Measurements from ENCODE around the gene STYXL2.

STYXL2 gene

DNA sequence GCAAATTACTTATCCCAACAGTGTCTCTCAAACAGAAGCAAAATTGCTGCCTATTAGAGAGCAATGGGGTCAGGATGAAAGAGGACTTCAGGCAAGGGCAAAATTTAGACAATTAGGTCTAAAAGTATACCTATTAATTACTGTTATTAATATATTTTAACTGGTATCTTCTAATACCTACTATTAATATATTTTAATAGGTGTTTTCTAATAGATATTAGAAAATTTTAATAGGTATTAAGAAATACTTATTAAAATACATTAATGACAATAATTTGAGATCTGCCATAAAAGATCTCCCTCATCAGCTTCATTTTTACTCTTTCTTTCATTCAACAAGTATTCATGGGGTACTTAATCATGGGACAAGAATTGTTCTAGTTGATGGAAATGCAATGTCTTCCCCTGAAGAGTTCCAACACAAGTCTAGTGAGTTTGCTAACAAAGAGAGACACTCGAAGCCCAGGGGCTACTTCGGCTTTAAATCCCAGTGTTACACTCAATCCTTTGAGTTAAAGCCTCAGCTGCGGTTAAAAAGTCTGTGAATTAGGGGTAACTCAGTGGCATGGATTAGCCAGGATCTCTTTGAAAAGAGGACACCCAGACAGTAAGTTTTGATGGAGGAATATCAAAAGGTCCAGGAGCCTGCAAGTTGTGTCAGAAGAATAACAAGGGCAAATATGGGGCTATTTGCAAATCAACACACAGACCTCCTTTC, 44.1 kb downstream of the STYXL2 start:
- no peak for DNase-seq

DNA sequence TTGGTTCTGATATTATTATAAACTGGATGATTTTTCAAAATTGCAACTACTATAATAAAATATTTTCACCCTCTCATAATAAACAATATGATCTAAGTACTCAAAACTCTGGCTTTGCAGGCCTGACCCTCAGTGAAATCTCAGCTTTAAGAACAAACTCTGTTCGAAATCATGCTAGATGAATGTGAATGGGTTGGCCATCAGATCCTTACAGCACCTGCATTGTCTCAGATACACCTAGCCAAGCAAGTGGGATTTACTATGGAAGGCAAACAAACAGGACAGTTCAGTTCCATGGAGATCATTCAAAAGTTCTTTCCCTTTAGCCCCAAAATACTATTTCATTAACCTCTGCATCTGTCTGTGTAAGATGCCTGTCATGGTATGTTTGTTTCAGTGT, 44.8 kb downstream of the STYXL2 start:
- DNase-seq, result no peak

- no peak for DNase-seq
Measured at GRCh38 chr1:167141963-167142362, 48.1 kb downstream of the STYXL2 start.
